Measurements from ENCODE around the gene SESN1. TPM values are rescaled to one million over a fixed set of nuclear protein-coding genes. Genes with fewer than 3 reads are reported as not detected.

Gene SESN1
- total and polyA plus RNA-seq, 2 donors (not counting 1 experiment from before 2014, with no cell fraction given): 16.2 to 28.6 TPM

DNA sequence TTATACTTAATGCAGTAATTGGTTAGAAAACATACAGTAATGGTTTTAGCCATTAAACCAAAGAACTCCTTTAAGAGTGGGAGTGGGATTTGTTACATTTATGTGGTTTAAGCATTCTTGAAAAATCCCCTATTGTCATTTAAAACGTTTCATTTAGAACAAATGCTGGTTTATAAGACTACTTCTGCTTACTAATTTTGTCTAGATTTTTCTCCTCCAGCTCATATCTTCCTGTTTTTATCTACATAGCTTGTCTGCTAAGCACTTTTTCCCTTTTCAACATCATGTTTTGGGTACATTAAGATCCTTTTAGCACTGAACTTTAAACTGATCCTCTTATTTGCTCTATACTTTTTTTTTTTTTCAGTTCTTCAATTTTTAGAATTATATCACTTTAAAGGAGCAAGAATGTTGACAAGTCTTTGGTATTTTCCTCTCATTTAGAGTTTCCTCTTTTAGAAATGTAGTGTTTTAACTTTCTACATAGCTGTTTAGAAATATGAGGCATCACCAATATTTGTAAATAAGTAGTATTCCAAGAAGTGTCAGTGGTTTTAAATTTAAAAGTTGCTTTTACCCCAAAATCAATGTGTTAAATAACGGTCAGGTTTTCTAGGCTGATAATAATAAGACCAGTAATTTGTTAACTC is 80.9 kb downstream of the SESN1 start:
- DNase-seq (peak; percentile 43), ATAC-seq (ENCODE audit: low read depth) (no peak)
- H3K4me3 Mint-ChIP-seq: peak overlapping the region; percentile 35
- Histone ChIP-seq H3K27me3 (replicated peaks in 1 of 4; ENCODE audit: control extremely low read depth in 1 of 4, control insufficient read depth in 3 of 4, insufficient read depth in 4 of 4, low read length in 3 of 4) (no peaks in the 10 kb centered on the region), H3K9me3 (ENCODE audit: control extremely low read depth in 1 of 3, control insufficient read depth in 2 of 3, insufficient read depth in 1 of 3, low read length in 2 of 3) (no peaks in the 10 kb centered on the region), H3K79me2 (ENCODE audit: control insufficient read depth, insufficient read depth, low read length) (peaks cover 25% of the 10 kb centered on the region), H3K4me2 (replicated peaks; ENCODE audit: low read depth, low read length, poor library complexity, severe bottlenecking) (peak overlapping the region; percentile 58), H3K9ac (ENCODE audit: low read length) (peak overlapping the region; percentile 30), H4K20me1 (ENCODE audit: control insufficient read depth, insufficient read depth, low read length, poor library complexity, severe bottlenecking) (no peaks in the 10 kb centered on the region), H3K27ac (ENCODE audit: low read length in 2 of 2) (peak overlapping the region; percentile 49 to 81), H3K36me3 (replicated peaks in 1 of 2; ENCODE audit: control extremely low read depth in 1 of 2, control insufficient read depth in 1 of 2, extremely low read depth in 1 of 2, insufficient read depth in 2 of 2, low read length in 1 of 2) (no peaks in the 10 kb centered on the region), H3K4me1 (ENCODE audit: control insufficient read depth in 2 of 2, insufficient read depth in 2 of 2, low read length in 2 of 2) (peaks cover 39 to 51% of the 10 kb centered on the region in 2 donors), H3K4me3 (ENCODE audit: control extremely low read depth in 1 of 5, extremely low read depth in 1 of 5, insufficient read depth in 1 of 5, low read depth in 2 of 5, low read length in 4 of 5) (peak overlapping the region in 1 of 5 experiments; percentile 44), H2AFZ (ENCODE audit: insufficient read depth, low read depth, low read length, poor library complexity, severe bottlenecking) (peak overlapping the region; percentile 1)
- WGBS (ENCODE audit: insufficient coverage): no CpG with 5 or more reads among the region's 2 CpGs
- CTCF ChIA-PET: interaction anchor here (0.7 to 4.3 kb wide), 2 partner anchors 60 to 213 kb away, joined by 3 to 22 read pairs; no protein-coding TSS in a partner anchor
- peaks cover 45% of the 10 kb centered on the region for H3K4me1 Mint-ChIP-seq
- POLR2A ChIA-PET: no interaction called here
- H3K27ac Mint-ChIP-seq: peak overlapping the region; percentile 77
- no peak for TF ChIP-seq EZH2 (IDR thresholded peaks at IDR 0.05; ENCODE audit: borderline replicate concordance, insufficient read depth, low read depth, low read length, poor library complexity, severe bottlenecking)
- TF ChIP-seq, protein P1, sequence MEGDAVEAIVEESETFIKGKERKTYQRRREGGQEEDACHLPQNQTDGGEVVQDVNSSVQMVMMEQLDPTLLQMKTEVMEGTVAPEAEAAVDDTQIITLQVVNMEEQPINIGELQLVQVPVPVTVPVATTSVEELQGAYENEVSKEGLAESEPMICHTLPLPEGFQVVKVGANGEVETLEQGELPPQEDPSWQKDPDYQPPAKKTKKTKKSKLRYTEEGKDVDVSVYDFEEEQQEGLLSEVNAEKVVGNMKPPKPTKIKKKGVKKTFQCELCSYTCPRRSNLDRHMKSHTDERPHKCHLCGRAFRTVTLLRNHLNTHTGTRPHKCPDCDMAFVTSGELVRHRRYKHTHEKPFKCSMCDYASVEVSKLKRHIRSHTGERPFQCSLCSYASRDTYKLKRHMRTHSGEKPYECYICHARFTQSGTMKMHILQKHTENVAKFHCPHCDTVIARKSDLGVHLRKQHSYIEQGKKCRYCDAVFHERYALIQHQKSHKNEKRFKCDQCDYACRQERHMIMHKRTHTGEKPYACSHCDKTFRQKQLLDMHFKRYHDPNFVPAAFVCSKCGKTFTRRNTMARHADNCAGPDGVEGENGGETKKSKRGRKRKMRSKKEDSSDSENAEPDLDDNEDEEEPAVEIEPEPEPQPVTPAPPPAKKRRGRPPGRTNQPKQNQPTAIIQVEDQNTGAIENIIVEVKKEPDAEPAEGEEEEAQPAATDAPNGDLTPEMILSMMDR (IDR thresholded peaks at IDR 0.05): no peak
- no peaks in the 10 kb centered on the region for H3K9me3 Mint-ChIP-seq (ENCODE audit: insufficient read depth)
- H3K27me3 Mint-ChIP-seq: no peaks in the 10 kb centered on the region
- intact Hi-C loops (cut with micrococcal nuclease): loop anchor here (5.0 kb wide), 1 partner anchor 39 kb away; no protein-coding TSS in a partner anchor

DNA sequence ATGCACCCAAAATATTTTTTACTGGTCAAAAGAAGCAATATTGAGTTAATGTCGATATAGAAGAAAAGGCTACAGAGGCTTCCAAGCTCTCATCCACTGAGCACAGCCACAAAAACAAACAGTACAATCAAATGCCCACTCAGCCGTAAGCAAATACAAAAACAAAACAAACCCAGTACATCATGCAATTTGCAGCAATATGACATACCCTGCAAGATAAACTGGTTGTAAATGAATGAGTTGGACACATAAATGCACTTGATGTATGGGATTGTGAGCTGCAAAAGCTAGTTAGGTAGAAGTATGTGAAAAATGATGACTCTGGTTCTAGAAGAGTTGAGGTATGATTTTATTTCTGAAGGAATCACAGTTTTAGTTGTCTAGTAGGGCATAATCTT is 83.9 kb downstream of the SESN1 start:
- peak overlapping the region; percentile 75 for H2AFZ ChIP-seq (ENCODE audit: insufficient read depth, low read depth, low read length, poor library complexity, severe bottlenecking)
- intact Hi-C loops (cut with micrococcal nuclease): loop anchor here (5.0 kb wide), 1 partner anchor 42 kb away; no protein-coding TSS in a partner anchor
- no peaks in the 10 kb centered on the region for H3K27me3 ChIP-seq (replicated peaks in 1 of 4; ENCODE audit: control extremely low read depth in 1 of 4, control insufficient read depth in 3 of 4, insufficient read depth in 4 of 4, low read length in 3 of 4)
- peaks cover 39 to 64% of the 10 kb centered on the region in 2 donors for H3K4me1 ChIP-seq (ENCODE audit: control insufficient read depth in 2 of 2, insufficient read depth in 2 of 2, low read length in 2 of 2)
- DNase-seq: no peak
- H3K79me2 ChIP-seq (ENCODE audit: control insufficient read depth, insufficient read depth, low read length): peaks cover 28% of the 10 kb centered on the region
- H3K27ac ChIP-seq (ENCODE audit: low read length in 2 of 2): peak overlapping the region in 1 of 2 donors; percentile 87
- no peak for ATAC-seq (ENCODE audit: low read depth)
- peak overlapping the region; percentile 80 for H3K4me2 ChIP-seq (replicated peaks; ENCODE audit: low read depth, low read length, poor library complexity, severe bottlenecking)
- H3K4me3 Mint-ChIP-seq: peak overlapping the region; percentile 10
- H3K9me3 ChIP-seq (ENCODE audit: control extremely low read depth in 1 of 3, control insufficient read depth in 2 of 3, insufficient read depth in 1 of 3, low read length in 2 of 3): no peaks in the 10 kb centered on the region
- H4K20me1 ChIP-seq (ENCODE audit: control insufficient read depth, insufficient read depth, low read length, poor library complexity, severe bottlenecking): peaks cover 8% of the 10 kb centered on the region
- no peaks in the 10 kb centered on the region for H3K27me3 Mint-ChIP-seq
- peaks cover 71% of the 10 kb centered on the region for H3K4me1 Mint-ChIP-seq
- TF ChIP-seq EZH2 (IDR thresholded peaks at IDR 0.05; ENCODE audit: borderline replicate concordance, insufficient read depth, low read depth, low read length, poor library complexity, severe bottlenecking): no peak
- TF ChIP-seq, protein P1 (IDR thresholded peaks at IDR 0.05): no peak
- H3K9me3 Mint-ChIP-seq (ENCODE audit: insufficient read depth): no peaks in the 10 kb centered on the region
- peak overlapping the region; percentile 6 for H3K27ac Mint-ChIP-seq
- H3K9ac ChIP-seq (ENCODE audit: low read length): peak overlapping the region; percentile 85
- H3K36me3 ChIP-seq (replicated peaks in 1 of 2; ENCODE audit: control extremely low read depth in 1 of 2, control insufficient read depth in 1 of 2, extremely low read depth in 1 of 2, insufficient read depth in 2 of 2, low read length in 1 of 2): no peaks in the 10 kb centered on the region
- peak overlapping the region in 1 of 5 experiments; percentile 89 for H3K4me3 ChIP-seq (ENCODE audit: control extremely low read depth in 1 of 5, extremely low read depth in 1 of 5, insufficient read depth in 1 of 5, low read depth in 2 of 5, low read length in 4 of 5)
- ChIA-PET POLR2A (no interaction called here), CTCF (interaction anchor here (0.6 to 1.6 kb wide), 5 partner anchors 78 to 469 kb away, joined by 3 to 8 read pairs (median 3); no protein-coding TSS in a partner anchor)
- no CpG with 5 or more reads among the region's 2 CpGs for WGBS (ENCODE audit: insufficient coverage)
